A549 (cell line): Measurements from ENCODE around the gene TMEM42. TPM values are rescaled to one million over a fixed set of nuclear protein-coding genes. Genes with fewer than 3 reads are reported as not detected.
A peak's percentile ranks its signal among the peaks of the same experiment; 100 is the strongest.

Experiments used
- ATAC-seq, 2 experiments: fragments of 200-7000 bp in 1 of 2; fragments of >200 bp in 1 of 2; cut with Nextera tagmentation in 1 of 2; cut with Tn5 transposase in 1 of 2; 3 replicates each; pipeline versions ENCODE4 v1.8.0 to v1.9.1; 2018 to 2020; ENCODE audit warnings: mild to moderate bottlenecking in 1 of 2, moderate library complexity in 1 of 2
- CTCF ChIA-PET: fragments of 300-600 bp; sonication (Branson Sonifier 250); formaldehyde crosslinking; extraction: SDS; loops from one replicate; lab custom pipeline; 2021; ENCODE audit warnings: antibody characterized with exemption, inconsistent platforms; lab: Yijun Ruan, JAX
- POLR2A ChIA-PET: fragments of 350-600 bp; formaldehyde crosslinking; extraction: SDS; loops from one replicate; lab custom pipeline; 2021; ENCODE audit warnings: antibody characterized with exemption, inconsistent platforms; lab: Yijun Ruan, JAX
- DNase-seq, 2 experiments: peaks; one replicate each; pipeline versions ENCODE4 v3.0.0 to v3.0.0-alpha.2; 2011 to 2016; ENCODE audit warnings: low read depth in 1 of 2, low spot score in 1 of 2
- FAIRE-seq: peaks from 2 replicates; lab custom pipeline; 2011; peaks lifted over from hg19 to GRCh38; lab: Jason Lieb, UNC
- H3K27ac ChIP-seq, 2 experiments: fragments of >200 bp; sonication (Bioruptor Twin); formaldehyde crosslinking; 3 replicates each; pipeline ENCODE4 v1.5.1; 2016 to 2017
- H3K4me1 ChIP-seq: fragments of >200 bp; sonication (Bioruptor Twin); formaldehyde crosslinking; 3 replicates; pipeline ENCODE4 v1.6.1; 2016
- H3K4me2 ChIP-seq: fragments of >200 bp; sonication (Bioruptor Twin); formaldehyde crosslinking; 3 replicates; pipeline ENCODE4 v1.6.1; 2016
- H3K4me3 ChIP-seq: fragments of >200 bp; sonication (Bioruptor Twin); formaldehyde crosslinking; 3 replicates; pipeline ENCODE4 v1.5.1; 2016
- H3K9me3 ChIP-seq: fragments of >200 bp; sonication (Bioruptor Twin); formaldehyde crosslinking; 3 replicates; pipeline ENCODE4 v1.6.1; 2016
- CHD2 ChIP-seq: fragments of 150-350 bp; IDR thresholded peaks from 2 replicates; pipeline ENCODE4 v1.6.1; 2014; ENCODE audit warnings: low read length; ENCODE audit not compliant: partially characterized antibody
- CHD4 ChIP-seq: fragments of 200-600 bp; sonication (generic); IDR thresholded peaks from 2 replicates; pipeline ENCODE4 v1.6.1; 2016; ENCODE audit warnings: antibody characterized with exemption, mild to moderate bottlenecking, borderline replicate concordance
- CTCF ChIP-seq: fragments of >200 bp; sonication (Bioruptor Twin); formaldehyde crosslinking; IDR thresholded peaks from 3 replicates; pipeline ENCODE4 v1.5.1; 2016
- EHMT2 ChIP-seq: fragments of 200-600 bp; sonication (generic); IDR thresholded peaks from 2 replicates; pipeline ENCODE4 v1.6.1; 2016; ENCODE audit warnings: antibody characterized with exemption, low read depth, mild to moderate bottlenecking, moderate library complexity
- FOSL2 ChIP-seq, 2 experiments: fragments of 450-650 bp in 1 of 2; fragments of >200 bp in 1 of 2; sonication (Bioruptor Twin) in 1 of 2; formaldehyde crosslinking; IDR thresholded peaks; 2 replicates each; pipeline versions ENCODE4 v1.5.0 to v1.6.1; 2016 to 2020; ENCODE audit warnings: mild to moderate bottlenecking in 1 of 2, moderate library complexity in 1 of 2
- FOXS1 ChIP-seq: fragments of 250-450 bp; sonication (Bioruptor Pico); IDR thresholded peaks from 2 replicates; pipeline ENCODE4 v1.5.0; 2020; ENCODE audit warnings: mild to moderate bottlenecking, moderate library complexity
- HES2 ChIP-seq: fragments of >200 bp; sonication (Bioruptor Twin); formaldehyde crosslinking; IDR thresholded peaks from 2 replicates; pipeline ENCODE4 v1.6.1; 2016
- HEYL ChIP-seq: fragments of 250-450 bp; sonication (Bioruptor Pico); IDR thresholded peaks from 2 replicates; pipeline ENCODE4 v1.8.0; 2021; ENCODE audit warnings: mild to moderate bottlenecking, moderate library complexity
- HMGXB4 ChIP-seq: fragments of 250-450 bp; sonication (Bioruptor Pico); IDR thresholded peaks from 2 replicates; pipeline ENCODE4 v1.5.0; 2021; ENCODE audit warnings: mild to moderate bottlenecking, moderate library complexity, borderline replicate concordance
- HOXA7 ChIP-seq: fragments of 250-450 bp; sonication (Bioruptor Pico); IDR thresholded peaks from 2 replicates; pipeline ENCODE4 v1.5.0; 2020; ENCODE audit warnings: mild to moderate bottlenecking, moderate library complexity
- MAZ ChIP-seq: fragments of 150-350 bp; IDR thresholded peaks from 2 replicates; pipeline ENCODE4 v1.6.1; 2014; ENCODE audit warnings: antibody characterized with exemption, low read depth, low read length, borderline replicate concordance
- MYC ChIP-seq: IDR thresholded peaks from 2 replicates; pipeline ENCODE4 v1.6.1; 2012; ENCODE audit warnings: mild to moderate bottlenecking, inconsistent platforms, low read length, improper control_type of control experiment, borderline replicate concordance
- NPAS2 ChIP-seq: fragments of 250-450 bp; sonication (Bioruptor Pico); IDR thresholded peaks from 2 replicates; pipeline ENCODE4 v1.8.0; 2022; ENCODE audit warnings: mild to moderate bottlenecking, moderate library complexity, borderline replicate concordance
- POLR2AphosphoS2 ChIP-seq: conservative IDR thresholded peaks from 2 replicates; pipeline ENCODE4 v1.6.1; 2012; ENCODE audit warnings: low read length, improper control_type of control experiment, inconsistent platforms
- RAD21 ChIP-seq, 2 experiments: fragments of >200 bp in 1 of 2; sonication (Bioruptor Twin) in 1 of 2; formaldehyde crosslinking in 1 of 2; IDR thresholded peaks in 1 of 2; conservative IDR thresholded peaks in 1 of 2; 2 replicates in 1 of 2; 3 replicates in 1 of 2; pipeline ENCODE4 v1.6.1; 2012 to 2018; ENCODE audit warnings: inconsistent platforms in 1 of 2
- REST ChIP-seq: fragments of 200-600 bp; sonication (generic); IDR thresholded peaks from 2 replicates; pipeline ENCODE4 v1.6.1; 2016; ENCODE audit warnings: antibody characterized with exemption, mild to moderate bottlenecking, moderate library complexity
- RFX5 ChIP-seq: fragments of 450-650 bp; IDR thresholded peaks from 2 replicates; pipeline ENCODE4 v1.7.1; 2014; ENCODE audit warnings: antibody characterized with exemption, mild to moderate bottlenecking, moderate library complexity
- RNF2 ChIP-seq: fragments of 200-600 bp; sonication (generic); IDR thresholded peaks from 2 replicates; pipeline ENCODE4 v1.6.1; 2016; ENCODE audit warnings: low read depth, mild to moderate bottlenecking, antibody characterized with exemption, moderate library complexity, borderline replicate concordance
- SMC3 ChIP-seq: fragments of >200 bp; sonication (Bioruptor Twin); formaldehyde crosslinking; IDR thresholded peaks from 3 replicates; pipeline ENCODE4 v1.6.1; 2018; ENCODE audit warnings: inconsistent platforms
- TP53 ChIP-seq: fragments of 250-450 bp; sonication (Bioruptor Pico); IDR thresholded peaks from 2 replicates; pipeline ENCODE4 v1.5.0; 2021; ENCODE audit warnings: mild to moderate bottlenecking, moderate library complexity
- USF2 ChIP-seq: fragments of 450-650 bp; IDR thresholded peaks from 2 replicates; pipeline ENCODE4 v1.6.1; 2014; ENCODE audit warnings: antibody characterized with exemption
- ZFP36 ChIP-seq: fragments of 450-650 bp; IDR thresholded peaks from 2 replicates; pipeline ENCODE4 v1.6.1; 2014; ENCODE audit warnings: borderline replicate concordance; ENCODE audit not compliant: partially characterized antibody
- ZNF302 ChIP-seq: fragments of 250-450 bp; sonication (Bioruptor Pico); IDR thresholded peaks from 2 replicates; pipeline ENCODE4 v1.9.0; 2021; ENCODE audit warnings: inconsistent platforms, mild to moderate bottlenecking, moderate library complexity
- ZSCAN20 ChIP-seq: fragments of 250-450 bp; sonication (Bioruptor Pico); IDR thresholded peaks from 2 replicates; pipeline ENCODE4 v1.8.0; 2022; ENCODE audit warnings: mild to moderate bottlenecking, moderate library complexity
- WGBS: methylation state at CpG from one replicate; pipeline ENCODE4 v1.1.6; 2017; ENCODE audit errors: missing lambda C conversion rate; 5-methylcytosine and 5-hydroxymethylcytosine counted together
- polyA plus RNA-seq, 4 experiments: library from polyadenylated mRNA; depleted of rRNA in 3 of 4; stranded (reverse); fragments of >200 nt; fragmentation: RNase III in 1 of 4; extraction: RNeasy Plus Mini Kit Qiagen cat#74134 plus additional on column Dnase treatment in 1 of 4; gene quantifications; 2 replicates in 3 of 4; 3 replicates in 1 of 4; pipeline ENCODE4 v1.2.3, GENCODE V29; 2011 to 2017

TMEM42 gene
- polyA plus RNA-seq, 2 of the 4 experiments (the other 2 are of a cell fraction): 10.0 to 18.0 TPM

GRCh38 chr3:44909063-44909462 is 47.4 kb downstream of the TMEM42 start (continued):
- TF ChIP-seq HMGXB4 (CRISPR knock-in tag) (no peak), NPAS2 (CRISPR knock-in tag) (no peak), RAD21 (conservative IDR thresholded peaks at IDR 0.05 in 1 of 2, IDR thresholded peaks at IDR 0.05 in 1 of 2) (no peak)

GRCh38 chr3:44910693-44911092 is 49.0 kb downstream of the TMEM42 start:
- no peak overlapping the region for H3K4me3 ChIP-seq
- no peaks in the 10 kb centered on the region for H3K4me1 ChIP-seq
- WGBS: 39% methylated on average over 3 of the region's 3 CpGs
- no peak overlapping the region for H3K4me2 ChIP-seq
- no peak overlapping the region for H3K27ac ChIP-seq
- ATAC-seq (no peak), FAIRE-seq (no peak)
- TF ChIP-seq CHD2: no peak
- TF ChIP-seq POLR2AphosphoS2: no peak
- no peak for TF ChIP-seq ZSCAN20 (CRISPR knock-in tag)
- no peak for TF ChIP-seq HES2
- no peak for TF ChIP-seq HEYL
- no peak for TF ChIP-seq TP53 (CRISPR knock-in tag)
- TF ChIP-seq, all 56 proteins: peak for 0
- POLR2A ChIA-PET: no interaction called here
- CTCF ChIA-PET: no interaction called here
- DNase-seq: no peak
- peaks cover 26% of the 10 kb centered on the region; the same call in 2 of the 3 replicates for H3K9me3 ChIP-seq

- Histone ChIP-seq H3K27ac (no peak overlapping the region), H3K9me3 (peaks cover 23% of the 10 kb centered on the region; the same call in 2 of the 3 replicates), H3K4me3 (no peak overlapping the region), H3K4me2 (no peak overlapping the region), H3K4me1 (no peaks in the 10 kb centered on the region)
- POLR2A ChIA-PET: no interaction called here
- ATAC-seq (peak in 1 of 2 experiments; percentile 78; a peak in 3 of 6 replicates), FAIRE-seq (no peak), DNase-seq (peak; percentile 18 to 43)
- TF ChIP-seq REST: no peak
- TF ChIP-seq FOSL2 (IDR thresholded peaks at IDR 0.05): no peak
- no peak for TF ChIP-seq FOSL2 (CRISPR knock-in tag; IDR thresholded peaks at IDR 0.05)
- no peak for TF ChIP-seq MYC
- no peak for TF ChIP-seq ZFP36
- no peak for TF ChIP-seq FOXS1 (CRISPR knock-in tag)
- TF ChIP-seq HES2: no peak
- TF ChIP-seq EHMT2: no peak
- TF ChIP-seq POLR2AphosphoS2: no peak
- TF ChIP-seq RFX5: no peak
- no peak for TF ChIP-seq CHD4
- TF ChIP-seq RAD21 (conservative IDR thresholded peaks at IDR 0.05 in 1 of 2, IDR thresholded peaks at IDR 0.05 in 1 of 2): peak; percentile 57 to 64
- TF ChIP-seq SMC3: peak; percentile 43; the same call in 2 of the 3 replicates
- no peak for TF ChIP-seq ZNF302 (CRISPR knock-in tag)
- TF ChIP-seq MAZ: no peak
- peak; percentile 33; the same call in 1 of the 3 replicates for TF ChIP-seq CTCF
- TF ChIP-seq HOXA7 (CRISPR knock-in tag): no peak
- no peak for TF ChIP-seq USF2
- TF ChIP-seq RNF2: no peak
- CTCF ChIA-PET: interaction anchor here (1.0 to 1.5 kb wide), 5 partner anchors 9 to 23 kb away, joined by 3 to 6 read pairs (median 3); no protein-coding TSS in a partner anchor
- WGBS: 56% methylated on average over 4 of the region's 4 CpGs
These were observed 52.3 kb downstream of the TMEM42 start for GRCh38 chr3:44913868-44914468.
